Esophagus mucosa (tissue), 1 donor: ENCODE measurements around the gene SRPRA. TPM values are rescaled to one million over a fixed set of nuclear protein-coding genes. Genes with fewer than 3 reads are reported as not detected.
"Not testable (repeated sequence)": the region's sequence is repeated elsewhere in the genome, so short reads cannot be mapped to it uniquely, and the experiment has no call there.

Source experiments
- ATAC-seq: fragments of 200-7000 bp; cut with Tn5 transposase; one replicate; pipeline ENCODE4 v1.9.1; 2020
- total RNA-seq: library from RNA; stranded (reverse); gene quantifications from one replicate; pipeline ENCODE4 v1.2.4, GENCODE V29; 2023
- donor health status: DM: yes; HTN: yes; CAD: no.

The SRPRA gene
- total RNA-seq, 1 donor from 2014 or later: 49.0 TPM

DNA sequence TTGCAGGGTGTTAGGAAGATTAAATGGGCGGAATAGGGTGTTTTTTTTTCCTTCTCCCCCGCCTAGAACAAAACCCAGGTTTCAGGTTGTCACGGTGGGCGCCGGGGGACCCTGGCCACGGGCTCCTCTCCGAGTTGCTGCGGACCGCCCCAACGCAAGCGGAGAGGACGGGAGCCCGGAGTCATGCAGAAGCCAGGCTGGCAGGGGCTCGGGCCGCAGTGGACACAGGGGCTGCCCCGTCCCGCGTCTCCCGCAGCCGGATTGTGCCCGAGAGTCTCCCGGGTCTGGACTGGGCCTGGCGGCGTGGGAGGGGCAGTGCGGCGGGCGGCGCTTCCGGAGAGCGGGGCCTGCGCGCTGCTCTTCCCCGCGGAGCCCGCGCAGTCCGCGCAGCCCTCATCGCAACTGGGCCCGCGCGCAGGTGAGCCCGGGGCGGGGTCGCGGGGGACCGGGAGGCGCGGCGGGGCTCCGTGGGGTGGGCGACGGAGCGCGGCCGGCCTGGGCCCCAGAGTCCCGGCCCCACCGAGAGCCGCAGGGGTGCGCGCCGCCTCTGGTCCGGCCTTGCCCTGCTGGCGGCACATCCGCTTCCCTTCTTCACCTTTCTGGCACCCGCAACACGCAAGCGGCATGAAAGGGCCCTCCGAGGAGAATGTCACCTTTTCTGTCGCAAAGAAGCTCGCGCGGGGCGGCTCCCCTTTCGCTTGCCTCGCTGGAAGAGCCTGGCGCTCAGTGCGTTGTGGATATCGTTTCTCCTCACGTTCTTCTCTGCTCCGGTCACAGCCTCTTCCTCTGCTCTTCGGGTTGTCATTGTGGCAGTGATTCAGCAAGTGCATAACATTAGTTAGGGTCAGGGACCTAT, 14.3 kb upstream of the SRPRA start, which contains the start of gene TIRAP:
Gene TIRAP (plus strand): TSS at position 358 of the 856 bp plus-strand sequence. CDS start 7,802 bp downstream, outside the sequence.
- ATAC-seq: peak; percentile 84

DNA sequence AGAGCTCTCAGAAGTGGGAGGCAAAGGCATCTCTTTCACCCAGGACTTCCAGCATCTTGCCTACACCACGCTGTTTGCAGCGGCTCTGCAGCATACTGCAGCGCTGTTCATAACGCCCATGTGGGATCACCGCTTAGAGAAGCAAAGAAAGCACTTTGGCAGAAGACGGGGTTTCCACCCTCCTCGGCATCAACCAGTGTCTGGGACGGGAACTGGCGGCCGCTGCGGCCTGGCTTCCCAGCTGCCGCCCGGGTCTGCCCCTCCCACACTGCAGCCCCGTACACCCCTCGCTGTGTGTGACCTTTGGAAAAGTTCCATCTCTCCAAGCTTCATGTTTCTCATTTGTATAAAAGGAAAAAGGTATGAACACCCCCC, 13.7 kb upstream of the SRPRA start:
- peak; percentile 40 for ATAC-seq

DNA sequence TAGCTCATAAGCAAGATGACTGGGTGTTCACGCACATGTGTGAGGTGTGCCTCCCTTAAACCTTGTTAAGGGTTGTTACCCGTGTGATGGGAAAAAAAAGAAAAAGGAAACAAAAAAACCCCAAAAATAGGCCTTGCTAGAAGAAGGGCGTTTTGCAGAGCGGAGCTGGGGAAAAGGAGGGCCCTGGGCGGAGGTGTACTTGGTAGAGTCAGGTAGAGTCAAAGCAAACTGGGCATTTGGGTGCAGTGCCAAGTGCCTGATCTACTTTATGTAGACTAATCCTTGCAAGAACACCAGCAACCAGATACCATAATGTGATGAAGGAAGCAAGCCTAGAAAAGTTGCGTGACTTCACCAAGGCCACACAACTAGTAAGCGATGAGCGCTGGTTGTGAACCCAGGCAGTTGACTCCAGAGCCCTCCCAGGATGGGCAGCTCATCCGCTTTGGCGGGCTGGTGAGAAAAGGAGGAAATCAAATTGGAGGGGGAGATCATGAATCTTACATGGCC, 13.0 kb upstream of the SRPRA start:
- ATAC-seq: no peak

DNA sequence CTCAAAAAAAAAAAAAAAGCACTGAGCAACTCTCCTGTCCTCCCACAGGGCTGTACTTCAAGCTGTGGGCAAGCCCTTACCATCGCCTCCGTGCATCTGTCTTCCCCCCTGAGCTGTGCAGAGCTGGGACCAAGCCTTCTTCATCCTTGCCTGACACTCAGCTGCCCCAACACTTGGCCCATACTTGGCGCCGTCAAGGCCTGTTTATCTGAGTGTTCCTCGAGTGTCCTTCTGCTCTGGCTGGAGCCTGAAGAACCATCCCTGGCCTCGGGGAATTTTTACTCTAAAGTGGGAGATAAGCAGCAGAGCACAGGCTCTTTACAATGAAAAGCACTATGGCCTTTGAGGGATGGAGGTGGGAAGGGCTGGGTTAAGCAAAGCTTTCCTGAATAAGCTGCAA, 12.6 kb upstream of the SRPRA start:
- no peak for ATAC-seq

DNA sequence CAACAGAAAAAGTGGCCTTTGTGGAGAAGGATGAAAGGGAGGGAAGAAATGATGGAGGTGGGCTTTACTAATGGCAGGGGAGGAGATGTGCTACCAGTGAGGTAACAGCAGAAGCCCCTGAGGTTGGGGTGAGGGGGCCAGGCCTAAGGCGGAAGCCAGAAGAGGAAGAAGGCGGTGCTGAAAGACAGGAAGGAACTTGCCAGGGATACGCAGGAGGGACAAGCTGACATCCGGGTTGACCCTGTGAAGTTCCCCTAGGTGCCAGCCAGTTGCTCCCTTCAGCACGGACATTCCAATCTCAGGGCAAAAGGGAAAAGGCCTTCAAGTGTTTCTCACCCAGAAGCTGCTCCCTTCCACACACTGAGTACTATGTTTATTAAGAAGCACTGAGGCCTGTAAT, 11.9 kb upstream of the SRPRA start:
- ATAC-seq: no peak

GRCh38 chr11:126279191-126279590, 10.5 kb upstream of the SRPRA start:
- ATAC-seq: no peak

DNA sequence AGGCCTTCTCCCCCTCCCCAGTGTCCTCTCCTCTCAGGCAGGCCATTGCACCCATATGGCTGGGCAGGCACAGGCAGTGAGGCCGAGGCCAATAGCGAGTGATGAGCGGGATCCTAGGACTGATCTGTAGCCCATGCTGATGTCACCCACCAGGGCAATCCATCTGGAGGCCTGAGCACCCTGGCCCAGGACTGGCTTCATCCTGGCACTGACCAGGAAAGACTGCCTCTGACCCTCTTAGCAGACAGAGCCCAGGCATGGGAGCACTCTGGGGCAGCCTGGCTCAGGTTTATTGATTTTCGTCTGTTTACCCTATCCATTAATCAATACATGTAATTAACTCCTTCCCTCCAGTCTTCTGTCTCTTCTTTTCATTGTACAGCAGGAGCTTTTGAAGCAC, 9.1 kb upstream of the SRPRA start:
- no peak for ATAC-seq

- no peak for ATAC-seq
These were observed 8.6 kb upstream of the SRPRA start for GRCh38 chr11:126277322-126277721.

DNA sequence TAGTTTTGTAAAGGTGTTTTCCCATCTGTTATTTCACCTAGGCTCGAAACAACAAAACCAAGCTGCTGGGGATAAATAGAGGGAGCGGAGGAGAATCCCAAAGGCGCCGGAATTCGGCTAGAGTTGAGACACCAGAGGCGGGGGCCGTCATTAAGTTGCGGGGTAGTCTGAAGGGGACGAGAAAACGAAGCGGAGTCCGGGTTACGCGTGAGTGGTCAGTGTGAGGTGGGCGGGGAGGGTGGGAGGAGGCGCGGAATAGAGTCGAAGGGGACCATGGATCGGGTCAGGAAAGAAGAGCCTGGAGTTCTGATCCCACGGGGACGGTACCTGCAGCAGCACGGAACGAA, 361 bp downstream of the SRPRA start:
- no peak for ATAC-seq

DNA sequence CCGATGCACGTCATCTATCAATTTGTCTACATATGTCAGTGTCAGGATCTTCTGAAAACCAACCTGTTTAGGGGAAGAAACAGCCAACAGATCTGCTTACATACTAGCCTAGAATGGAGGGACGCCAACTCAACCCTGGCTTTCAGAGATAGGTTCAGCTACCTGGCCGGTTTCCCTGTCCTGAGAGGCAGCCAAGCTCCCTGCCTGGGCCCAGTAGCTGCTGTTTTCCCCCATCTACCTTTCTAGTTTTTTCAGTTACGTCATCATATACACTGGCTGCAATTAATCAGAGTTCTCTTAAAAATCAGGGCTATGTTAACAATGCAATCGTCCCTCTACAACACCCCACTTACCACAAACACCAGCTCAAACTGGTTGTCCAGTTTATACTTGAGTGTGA, 1.0 kb downstream of the SRPRA start:
- no peak for ATAC-seq

DNA sequence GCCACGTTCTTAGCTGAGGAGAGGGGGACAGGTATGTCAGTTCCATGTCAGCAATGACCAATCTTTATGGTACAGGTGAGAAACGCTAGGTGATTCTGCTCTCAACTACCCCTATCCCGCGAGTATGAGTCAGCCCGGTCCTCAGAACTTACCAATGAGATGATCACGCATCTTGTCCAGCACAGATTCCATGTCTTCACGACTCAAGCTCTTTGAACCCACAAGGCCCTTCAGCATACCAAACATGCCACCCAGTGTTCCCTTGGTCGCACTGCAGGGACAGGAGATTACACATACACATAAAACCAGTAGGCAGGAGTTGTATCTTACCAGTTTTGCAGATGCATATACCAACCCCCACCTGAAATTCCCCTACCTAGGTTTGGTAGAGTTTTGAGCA, 2.9 kb downstream of the SRPRA start:
- no peak for ATAC-seq

GRCh38 chr11:126263489-126263888, 5.2 kb downstream of the SRPRA start:
- ATAC-seq: no peak

DNA sequence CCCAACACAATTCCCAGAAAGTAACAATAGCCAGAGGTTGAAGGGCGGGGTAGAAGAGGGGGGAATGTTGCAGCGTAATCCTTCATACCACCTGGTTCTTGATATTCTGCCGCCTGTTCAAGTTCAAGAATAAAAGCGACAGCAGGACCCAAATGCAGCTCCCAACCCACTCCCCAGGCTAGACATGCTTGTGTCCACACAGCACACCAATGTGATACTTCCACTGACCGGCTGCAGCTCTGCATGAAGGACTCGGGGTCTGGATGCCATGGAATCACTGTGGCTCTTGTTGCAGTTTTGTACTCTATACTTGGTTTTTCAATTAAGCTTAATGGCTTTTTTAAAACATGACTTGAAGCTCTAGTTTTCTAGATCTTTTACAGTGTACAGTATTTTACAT, 6.5 kb downstream of the SRPRA start:
- ATAC-seq: no peak

GRCh38 chr11:126257764-126258163, 10.9 kb downstream of the SRPRA start:
- no peak for ATAC-seq

- no peak for ATAC-seq
These were observed 11.6 kb downstream of the SRPRA start for GRCh38 chr11:126257144-126257543.

- ATAC-seq: no peak
These were observed 12.5 kb downstream of the SRPRA start for GRCh38 chr11:126256216-126256615.

DNA sequence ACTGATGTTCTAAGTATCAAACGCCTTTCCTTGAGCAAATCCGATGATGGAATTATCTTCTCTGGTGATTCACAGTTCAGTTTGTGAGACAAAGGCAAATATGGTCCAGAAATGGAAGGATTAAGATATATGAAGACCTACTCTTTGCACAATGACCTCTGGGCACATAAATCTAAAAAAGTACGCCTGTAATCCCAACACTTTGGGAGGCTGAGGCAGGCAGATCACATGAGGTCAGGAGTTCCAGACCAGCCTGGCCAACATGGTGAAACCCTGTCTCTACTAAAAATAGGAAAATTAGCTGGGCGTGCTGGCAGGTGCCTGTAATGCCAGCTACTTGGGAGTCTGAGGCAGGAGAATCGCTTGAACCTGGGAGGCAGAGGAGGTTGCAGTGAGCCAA, 13.2 kb downstream of the SRPRA start:
- not testable (repeated sequence) for ATAC-seq

- ATAC-seq: no peak
These were observed 13.9 kb downstream of the SRPRA start for GRCh38 chr11:126254819-126255218.

DNA sequence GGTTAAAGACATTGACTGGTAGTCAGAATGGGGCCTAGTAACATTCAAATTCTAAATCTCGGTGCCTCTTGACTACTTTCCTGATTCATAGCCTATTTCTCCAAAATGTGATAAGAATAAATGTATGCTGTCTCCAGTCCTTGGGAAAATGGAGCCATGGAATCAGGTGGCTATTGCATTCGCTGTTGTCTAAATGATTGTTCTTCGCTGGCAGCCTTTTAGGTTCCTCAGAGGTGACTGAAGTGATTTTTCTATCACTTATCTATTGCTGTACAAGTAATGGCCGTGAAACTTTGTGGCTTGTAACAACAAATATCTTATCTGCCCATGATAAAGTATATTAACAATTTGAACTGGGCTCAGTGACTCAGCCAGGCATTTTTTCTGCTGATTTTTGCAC, 15.4 kb downstream of the SRPRA start:
- no peak for ATAC-seq

GRCh38 chr11:126246636-126247035, 22.1 kb downstream of the SRPRA start:
- ATAC-seq: no peak

- no peak for ATAC-seq
These were observed 35.3 kb downstream of the SRPRA start for GRCh38 chr11:126233391-126233790.

DNA sequence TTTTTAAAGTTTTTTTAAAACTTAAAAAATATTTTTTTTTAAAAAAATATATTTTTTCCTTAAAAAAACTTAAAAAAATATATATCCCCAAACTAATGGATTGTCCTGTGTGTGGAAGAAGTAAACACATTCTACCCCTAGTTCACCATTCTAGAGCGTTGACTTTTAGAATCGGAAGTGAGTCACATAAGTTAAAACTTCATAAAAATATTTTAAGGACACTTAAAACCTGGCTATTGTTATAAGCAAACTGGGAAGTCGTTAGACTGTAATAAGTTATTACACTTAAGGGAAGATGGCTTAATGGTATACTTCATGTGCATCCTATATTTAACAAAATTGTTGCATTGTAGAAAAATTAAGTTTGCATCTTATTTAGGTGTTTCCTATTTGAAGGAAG, 36.0 kb downstream of the SRPRA start:
- no peak for ATAC-seq

GRCh38 chr11:126231725-126232459, 36.8 kb downstream of the SRPRA start:
- no peak for ATAC-seq
